Midbrain (tissue), 1 donor: ENCODE results near the gene PPP1R37.

Experiments used
- DNase-seq: peaks from one replicate; lab custom pipeline; 2025; lab: John Stamatoyannopoulos, UW

The PPP1R37 gene

GRCh38 chr19:45169602-45170001, 76.6 kb downstream of the PPP1R37 start:
- DNase-seq = no peak

DNA sequence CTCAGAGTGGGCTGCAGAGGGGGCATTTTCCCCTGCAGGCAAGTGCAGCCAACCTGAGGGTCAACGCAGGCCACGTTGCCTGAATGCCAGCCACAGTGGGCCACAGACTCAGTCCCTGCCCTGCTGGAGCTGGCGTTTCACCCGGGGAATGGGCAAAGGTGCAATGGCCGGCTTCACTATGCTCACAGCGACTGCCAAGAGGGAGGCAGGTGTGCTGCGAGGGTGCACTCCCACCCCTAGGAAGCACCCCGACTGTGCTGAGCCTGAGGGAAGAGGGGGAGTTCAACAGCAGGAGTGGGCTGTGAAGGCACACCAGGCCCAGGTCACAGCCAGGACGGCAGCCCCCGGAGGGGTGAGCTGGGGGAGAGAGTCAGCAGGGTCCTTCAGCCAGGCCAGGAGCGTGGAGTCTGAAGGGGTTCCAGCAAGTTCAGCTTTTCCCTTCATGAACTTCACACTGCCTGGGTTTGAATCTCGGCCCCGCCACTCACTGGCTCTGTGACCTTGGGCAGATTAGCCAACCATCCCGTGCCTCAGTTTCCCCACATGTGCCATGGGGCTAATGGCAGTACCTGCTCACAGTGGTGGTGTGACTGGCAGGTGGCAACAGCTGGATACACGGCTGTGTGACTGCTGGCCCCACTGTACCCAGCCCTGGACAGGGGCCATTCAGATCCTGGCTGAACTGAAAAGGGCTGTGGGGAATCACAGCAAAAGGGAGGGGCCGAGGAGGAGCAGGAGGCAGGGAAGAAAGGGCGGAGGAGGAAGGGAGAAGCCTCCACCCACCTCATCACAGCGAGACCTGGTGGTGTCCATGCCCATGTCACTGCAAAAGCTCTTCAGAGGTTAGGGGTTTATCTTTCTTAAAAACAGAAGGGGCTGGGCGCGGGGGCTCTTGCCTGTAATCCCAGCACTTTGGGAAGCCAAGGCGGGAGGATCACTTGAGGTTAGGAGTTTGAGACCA, 77.4 kb downstream of the PPP1R37 start:
- no peak for DNase-seq

- DNase-seq = no peak
These were observed 78.2 kb downstream of the PPP1R37 start for GRCh38 chr19:45171211-45171623.

GRCh38 chr19:45172173-45172572, 79.2 kb downstream of the PPP1R37 start:
- no peak for DNase-seq

GRCh38 chr19:45172611-45173208, 79.7 kb downstream of the PPP1R37 start:
- no peak for DNase-seq

DNA sequence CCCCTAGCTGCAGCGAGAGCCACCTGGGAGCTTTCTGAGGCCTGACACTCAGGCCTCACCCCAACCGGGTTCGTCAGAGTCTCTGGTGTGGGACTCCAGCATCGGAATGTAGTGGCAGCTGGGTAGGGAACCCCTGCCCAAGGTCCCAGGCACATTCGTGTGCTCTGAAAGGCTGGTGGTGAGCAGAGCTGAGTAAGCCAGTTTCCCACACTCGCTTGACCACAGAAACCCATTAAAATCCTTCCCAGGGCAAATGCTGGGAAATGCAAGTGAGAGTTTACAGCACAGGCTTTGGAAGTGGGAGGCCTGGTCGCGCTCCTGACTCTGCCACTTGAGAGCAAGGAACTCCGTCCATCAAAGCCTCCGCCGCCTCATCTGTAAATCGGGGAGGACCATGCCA, 80.8 kb downstream of the PPP1R37 start:
- DNase-seq = no peak

GRCh38 chr19:45175515-45176345, 82.8 kb downstream of the PPP1R37 start:
- no peak for DNase-seq

DNA sequence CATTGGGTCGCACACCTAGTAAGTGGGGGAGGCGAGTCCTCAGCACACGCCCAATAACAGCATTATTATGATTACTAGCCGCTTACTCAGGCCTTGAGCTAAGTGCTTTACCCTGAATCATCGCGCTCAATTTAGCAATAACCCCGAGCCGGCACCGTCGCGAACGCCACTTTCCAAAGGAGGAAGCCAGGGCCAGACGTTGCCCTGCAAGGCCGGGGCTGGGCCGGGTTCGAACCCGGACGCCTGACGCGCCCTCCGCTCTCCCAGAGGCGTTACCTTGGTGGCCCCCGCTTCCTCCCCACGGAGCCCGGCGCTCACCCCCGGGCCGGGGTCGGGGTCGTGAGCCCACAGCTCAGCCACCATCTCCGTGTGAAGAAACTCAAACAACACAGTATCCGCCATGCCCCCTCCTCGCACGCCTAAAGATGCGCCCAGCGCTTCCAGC, 84.9 kb downstream of the PPP1R37 start, which contains the start of gene TRAPPC6A:
Gene TRAPPC6A (minus strand): TSS at position 421 of the 445 bp plus-strand sequence. CDS start 19 bp downstream, at position 402.
- no peak for DNase-seq

GRCh38 chr19:45178262-45179071, 85.5 kb downstream of the PPP1R37 start, which contains the start of gene BLOC1S3:
BLOC1S3 (plus strand) TSS chr19:45178784; CDS start chr19:45179297, 513 bp downstream.
- peak; percentile 100 for DNase-seq

DNA sequence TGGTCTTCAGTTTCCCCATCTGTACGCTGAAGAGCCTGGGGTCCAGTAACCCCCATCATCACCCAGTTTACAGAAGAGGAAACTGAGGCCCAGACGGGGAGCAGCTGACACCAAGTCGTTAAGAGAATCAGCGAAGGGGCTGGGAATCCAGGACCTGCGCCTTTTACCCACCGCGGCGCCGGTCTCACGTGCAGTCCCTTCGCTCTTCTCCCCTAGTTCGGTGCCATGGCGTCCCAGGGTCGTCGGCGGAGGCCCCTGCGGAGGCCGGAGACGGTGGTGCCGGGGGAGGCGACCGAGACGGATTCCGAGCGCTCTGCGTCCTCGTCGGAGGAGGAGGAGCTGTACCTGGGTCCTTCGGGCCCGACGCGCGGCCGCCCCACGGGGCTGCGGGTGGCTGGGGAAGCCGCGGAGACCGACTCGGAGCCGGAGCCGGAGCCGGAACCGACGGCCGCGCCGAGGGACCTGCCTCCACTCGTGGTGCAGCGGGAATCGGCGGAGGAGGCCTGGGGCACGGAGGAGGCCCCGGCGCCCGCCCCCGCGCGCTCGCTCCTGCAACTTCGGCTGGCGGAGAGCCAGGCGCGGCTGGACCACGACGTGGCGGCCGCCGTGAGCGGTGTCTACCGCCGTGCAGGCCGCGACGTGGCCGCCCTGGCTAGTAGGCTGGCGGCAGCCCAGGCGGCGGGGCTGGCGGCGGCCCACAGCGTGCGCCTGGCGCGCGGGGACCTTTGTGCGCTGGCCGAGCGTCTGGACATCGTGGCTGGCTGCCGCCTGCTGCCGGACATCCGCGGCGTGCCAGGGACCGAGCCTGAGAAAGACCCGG, 86.3 kb downstream of the PPP1R37 start:
- no peak for DNase-seq

- no peak for DNase-seq
These were observed 87.0 kb downstream of the PPP1R37 start for GRCh38 chr19:45179892-45180370.

- no peak for DNase-seq
These were observed 88.0 kb downstream of the PPP1R37 start for GRCh38 chr19:45180936-45181335.

GRCh38 chr19:45182758-45183157, 89.8 kb downstream of the PPP1R37 start:
- no peak for DNase-seq

- DNase-seq = no peak
These were observed 91.1 kb downstream of the PPP1R37 start for GRCh38 chr19:45184115-45184514.

DNA sequence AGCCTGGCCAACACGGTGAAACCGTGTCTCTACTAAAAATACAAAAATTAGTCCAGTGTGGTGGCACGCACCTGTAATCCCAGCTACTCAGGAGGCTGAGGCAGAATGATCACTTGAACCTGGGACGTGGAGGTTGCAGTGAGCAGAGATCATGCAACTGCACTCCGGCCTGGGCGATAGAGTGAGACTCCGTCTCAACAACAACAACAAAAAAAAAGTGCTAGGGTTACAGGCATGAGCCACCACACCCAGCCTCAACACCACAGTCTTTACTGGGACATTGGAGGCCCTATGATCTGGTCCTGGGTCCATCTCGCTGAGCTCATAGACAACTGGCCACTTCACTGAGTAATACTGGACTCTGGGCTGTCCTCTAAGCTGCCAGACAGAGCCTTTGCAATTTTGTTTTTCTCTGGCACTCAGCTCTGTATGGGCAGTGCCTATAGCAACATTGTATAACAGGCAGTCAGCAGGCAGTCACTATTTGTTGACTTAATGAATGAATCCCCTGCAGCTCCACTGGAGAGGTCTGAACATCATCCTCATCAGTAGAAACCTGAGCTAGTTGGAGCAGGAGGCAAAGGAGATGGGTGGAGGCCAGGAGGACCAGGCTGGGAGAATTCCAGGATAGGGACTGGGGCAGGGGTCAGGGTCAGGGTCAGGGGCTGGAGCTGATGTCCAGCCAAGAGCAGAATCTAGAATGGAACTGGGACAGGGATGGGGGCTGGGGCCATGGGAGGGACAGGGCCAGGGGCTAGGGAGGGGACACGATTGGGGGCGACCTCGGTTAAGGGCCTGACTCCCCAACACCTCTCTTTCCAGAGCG, 93.7 kb downstream of the PPP1R37 start:
- DNase-seq = no peak

DNA sequence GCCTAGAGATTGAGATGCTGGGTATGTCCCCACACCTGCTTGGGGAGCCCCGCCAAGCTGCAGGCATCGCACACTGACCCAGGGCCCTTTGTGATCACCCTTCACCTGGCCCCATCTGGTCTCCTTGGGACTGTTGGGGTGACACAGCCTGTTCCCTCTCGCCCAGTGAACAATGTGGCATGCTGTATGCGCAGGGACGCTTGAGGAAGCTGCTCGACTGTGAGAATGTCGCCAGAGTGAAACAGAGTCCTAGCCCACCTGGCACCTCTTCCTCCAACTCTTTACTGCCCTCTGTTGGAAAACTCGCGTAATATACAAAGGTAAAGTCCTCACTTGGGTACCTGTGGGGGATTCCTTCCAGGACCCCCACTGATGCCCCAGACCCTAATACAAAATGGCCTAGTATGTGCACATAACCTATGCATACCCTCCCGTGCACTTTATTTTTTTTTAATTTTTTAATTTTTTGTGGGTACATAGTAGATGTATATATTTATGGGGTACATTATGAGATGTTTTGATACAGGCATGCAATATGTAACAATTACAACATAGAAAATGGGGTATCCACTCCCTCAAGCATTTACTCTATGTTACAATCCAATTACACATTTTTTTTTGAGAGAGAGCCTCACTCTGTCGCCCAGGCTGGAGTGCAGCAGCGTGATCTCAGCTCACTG, 94.6 kb downstream of the PPP1R37 start:
- DNase-seq = no peak

- DNase-seq = no peak
These were observed 97.0 kb downstream of the PPP1R37 start for GRCh38 chr19:45189971-45190370.

- no peak for DNase-seq
These were observed 98.4 kb downstream of the PPP1R37 start for GRCh38 chr19:45191375-45191774.

DNA sequence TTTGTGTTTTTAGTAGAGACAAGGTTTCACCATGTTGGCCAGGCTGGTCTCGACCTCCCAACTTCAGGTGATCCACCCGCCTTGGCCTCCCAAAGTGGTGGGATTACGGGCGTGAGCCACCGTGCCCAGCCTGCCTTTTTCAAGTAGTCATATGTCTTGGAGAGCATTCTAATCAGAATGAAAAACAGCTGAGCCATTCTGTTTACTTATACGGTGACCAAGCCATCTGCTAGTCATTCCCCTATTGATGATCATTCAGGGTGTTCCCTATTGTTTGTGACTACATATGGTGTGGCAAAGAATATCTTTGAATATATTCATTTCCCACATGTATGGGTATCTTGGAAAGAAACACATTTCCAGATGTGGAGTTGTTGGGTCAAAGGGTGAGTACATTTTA, 102.8 kb downstream of the PPP1R37 start:
- DNase-seq = no peak
